Measurements from ENCODE around the gene RB1. TPM values are rescaled to one million over a fixed set of nuclear protein-coding genes. Genes with fewer than 3 reads are reported as not detected.

Gene RB1
- total RNA-seq (46.5 TPM), polyA plus RNA-seq (ENCODE audit: insufficient read depth, low read depth, low replicate concordance) (12.3 TPM)
- long read RNA-seq, donor 1 = 0 reads
- long read RNA-seq, donor 2, partial matches to known transcripts = 0 of 2 reads
- long read RNA-seq, donor 2, other reads (novel, unspliced or antisense) = 0 of 2 reads
- long read RNA-seq, donor 3, full-length matches to known transcripts = 3 of 9 reads
- long read RNA-seq, donor 3, partial matches to known transcripts = 0 of 9 reads
- long read RNA-seq, donor 3, other reads (novel, unspliced or antisense) = 6 of 9 reads
- long read RNA-seq, donor 4, full-length matches to known transcripts = 4 of 4 reads
- long read RNA-seq, donor 4, partial matches to known transcripts = 0 of 4 reads
- long read RNA-seq, donor 4, other reads (novel, unspliced or antisense) = 0 of 4 reads
- long read RNA-seq, donor 5, partial matches to known transcripts = 0 of 1 reads
- long read RNA-seq, donor 5, other reads (novel, unspliced or antisense) = 0 of 1 reads
- long read RNA-seq, donor 6, partial matches to known transcripts = 0 of 3 reads
- long read RNA-seq, donor 6, other reads (novel, unspliced or antisense) = 0 of 3 reads
- long read RNA-seq, donor 7, full-length matches to known transcripts = 7 of 31 reads
- long read RNA-seq, donor 7, partial matches to known transcripts = 7 of 31 reads
- long read RNA-seq, donor 7, other reads (novel, unspliced or antisense) = 17 of 31 reads
- long read RNA-seq, donor 8, full-length matches to known transcripts = 4 of 4 reads
- long read RNA-seq, donor 8, partial matches to known transcripts = 0 of 4 reads
- long read RNA-seq, donor 8, other reads (novel, unspliced or antisense) = 0 of 4 reads
- long read RNA-seq, donor 9, full-length matches to known transcripts = 1 of 1 reads
- long read RNA-seq, donor 9, partial matches to known transcripts = 0 of 1 reads
- long read RNA-seq, donor 9, other reads (novel, unspliced or antisense) = 0 of 1 reads
- long read RNA-seq, donor 10, partial matches to known transcripts = 0 of 2 reads
- long read RNA-seq, donor 10, other reads (novel, unspliced or antisense) = 0 of 2 reads

GRCh38 chr13:48303359-48304142 is at the start of gene RB1:
RB1 (plus strand) TSS chr13:48303751; CDS start chr13:48303913, 162 bp downstream.
- Histone ChIP-seq H3K9ac (ENCODE audit: low read length in 3 of 3) (peak within 1 kb of the TSS; percentile 84 to 99 (median 87)), H3K27me3 (ENCODE audit: control insufficient read depth, insufficient read depth, low read length) (no peaks in the 10 kb centered on the region), H3K4me1 (ENCODE audit: control insufficient read depth in 2 of 3, insufficient read depth in 2 of 3, low read depth in 1 of 3, low read length in 3 of 3) (peaks cover 3 to 4% (median 3%) of the 10 kb centered on the region in 3 donors), H3K27ac (ENCODE audit: low read depth in 2 of 2, low read length in 2 of 2) (peak within 1 kb of the TSS; percentile 98 to 99), H3K9me3 (ENCODE audit: control insufficient read depth in 2 of 3, insufficient read depth in 1 of 3, low read length in 3 of 3) (no peaks in the 10 kb centered on the region), H3K36me3 (ENCODE audit: control insufficient read depth in 2 of 3, insufficient read depth in 3 of 3, low read length in 3 of 3) (no peaks in the 10 kb centered on the region), H3K4me3 (ENCODE audit: low read length in 3 of 3) (peak within 1 kb of the TSS; percentile 68 to 91 (median 90))
- intact Hi-C loops (cut with DNase I) = no loop called here
- FAIRE-seq = no peak
- peak; percentile 89 to 97 (median 93) for DNase-seq
- peak; percentile 4 for TF ChIP-seq CTCF (IDR thresholded peaks at IDR 0.05; ENCODE audit: borderline replicate concordance, extremely low read depth, insufficient read depth)

- DNase-seq (no peak), FAIRE-seq (no peak)
- TF ChIP-seq CTCF (IDR thresholded peaks at IDR 0.05; ENCODE audit: borderline replicate concordance, extremely low read depth, insufficient read depth) = no peak
- H3K27me3 ChIP-seq (ENCODE audit: control insufficient read depth, insufficient read depth, low read length) = no peaks in the 10 kb centered on the region
- H3K9ac ChIP-seq (ENCODE audit: low read length in 3 of 3) = peak overlapping the region in 1 of 3 donors; percentile 29
- intact Hi-C loops (cut with DNase I) = no loop called here
- no peak overlapping the region for H3K27ac ChIP-seq (ENCODE audit: low read depth in 2 of 2, low read length in 2 of 2)
- H3K4me3 ChIP-seq (ENCODE audit: low read length in 3 of 3) = no peak overlapping the region
- peaks cover 0 to 14% (median 8%) of the 10 kb centered on the region in 3 donors for H3K4me1 ChIP-seq (ENCODE audit: control insufficient read depth in 2 of 3, insufficient read depth in 2 of 3, low read depth in 1 of 3, low read length in 3 of 3)
- H3K36me3 ChIP-seq (ENCODE audit: control insufficient read depth in 2 of 3, insufficient read depth in 3 of 3, low read length in 3 of 3) = peaks cover 12 to 40% (median 15%) of the 10 kb centered on the region in 3 donors
- H3K9me3 ChIP-seq (ENCODE audit: control insufficient read depth in 2 of 3, insufficient read depth in 1 of 3, low read length in 3 of 3) = no peaks in the 10 kb centered on the region
Measured at GRCh38 chr13:48253849-48254248, 49.7 kb upstream of the RB1 start.

- H3K27ac ChIP-seq (ENCODE audit: low read depth in 2 of 2, low read length in 2 of 2) = no peak overlapping the region
- H3K4me1 ChIP-seq (ENCODE audit: control insufficient read depth in 2 of 3, insufficient read depth in 2 of 3, low read depth in 1 of 3, low read length in 3 of 3) = peaks cover 0 to 12% (median 8%) of the 10 kb centered on the region in 3 donors
- no peaks in the 10 kb centered on the region for H3K27me3 ChIP-seq (ENCODE audit: control insufficient read depth, insufficient read depth, low read length)
- TF ChIP-seq CTCF (IDR thresholded peaks at IDR 0.05; ENCODE audit: borderline replicate concordance, extremely low read depth, insufficient read depth) = no peak
- DNase-seq (no peak), FAIRE-seq (no peak)
- peaks cover 14 to 47% (median 18%) of the 10 kb centered on the region in 3 donors for H3K36me3 ChIP-seq (ENCODE audit: control insufficient read depth in 2 of 3, insufficient read depth in 3 of 3, low read length in 3 of 3)
- H3K4me3 ChIP-seq (ENCODE audit: low read length in 3 of 3) = no peak overlapping the region
- no peaks in the 10 kb centered on the region for H3K9me3 ChIP-seq (ENCODE audit: control insufficient read depth in 2 of 3, insufficient read depth in 1 of 3, low read length in 3 of 3)
- intact Hi-C loops (cut with DNase I) = no loop called here
- H3K9ac ChIP-seq (ENCODE audit: low read length in 3 of 3) = no peak overlapping the region
Measured at GRCh38 chr13:48255090-48255489, 48.5 kb upstream of the RB1 start.

Data from kidney (tissue), 22 donors.